NCI-H1417 (cell line): ENCODE measurements around the gene S100A9.
"Not testable (repeated sequence)": the region's sequence is repeated elsewhere in the genome, so short reads cannot be mapped to it uniquely, and the experiment has no call there.

Experiments used
- DNase-seq, 3 experiments: peaks; one replicate each; lab custom pipeline; 2025; lab: John Stamatoyannopoulos, UW

The S100A9 gene

GRCh38 chr1:153345187-153346076 lies 12.2 kb upstream of the S100A9 start:
- peak; percentile 60 to 90 (median 77) for DNase-seq

GRCh38 chr1:153346077-153346723 lies 11.5 kb upstream of the S100A9 start:
- DNase-seq: peak in 1 of 3 experiments; percentile 100

DNA sequence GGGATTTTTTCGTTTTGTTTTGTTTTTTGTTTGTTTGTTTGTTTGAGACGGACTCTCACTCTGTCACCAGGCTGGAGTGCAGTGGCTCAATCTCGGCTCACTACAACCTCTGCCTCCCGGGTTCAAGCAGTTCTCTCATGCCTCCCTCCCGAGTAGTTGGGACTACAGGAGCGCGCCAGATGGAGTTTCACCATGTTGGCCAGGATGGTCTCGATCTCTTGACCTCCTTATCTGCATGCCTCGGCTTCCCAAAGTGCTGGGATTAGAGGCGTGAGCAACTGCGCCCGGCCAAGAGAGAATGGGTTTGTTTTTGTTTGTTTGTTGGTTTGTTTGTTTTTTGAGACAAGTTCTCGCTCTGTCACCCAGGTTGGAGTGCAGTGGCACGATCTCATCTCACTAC lies 10.6 kb upstream of the S100A9 start:
- not testable (repeated sequence) for DNase-seq

DNA sequence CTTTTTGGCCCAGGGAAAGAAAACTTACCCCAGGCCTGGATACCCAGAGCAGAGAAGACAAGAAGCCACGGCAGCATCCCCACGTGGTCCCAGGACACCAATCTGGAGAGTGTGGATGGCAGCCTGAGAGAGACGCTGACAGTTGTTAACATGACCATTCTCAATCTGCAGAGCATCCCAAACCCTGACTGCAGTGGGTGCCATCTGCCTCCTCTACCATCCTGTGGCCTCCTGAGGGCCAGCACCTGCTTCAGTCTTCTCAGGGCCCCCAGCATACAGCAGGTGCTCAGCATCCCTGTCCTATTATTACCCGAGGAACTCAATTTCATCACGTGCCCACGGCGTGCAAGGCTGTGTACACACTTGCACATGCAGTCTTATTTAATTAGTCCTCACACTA lies 9.8 kb upstream of the S100A9 start:
- peak in 1 of 3 experiments; percentile 49 for DNase-seq

DNA sequence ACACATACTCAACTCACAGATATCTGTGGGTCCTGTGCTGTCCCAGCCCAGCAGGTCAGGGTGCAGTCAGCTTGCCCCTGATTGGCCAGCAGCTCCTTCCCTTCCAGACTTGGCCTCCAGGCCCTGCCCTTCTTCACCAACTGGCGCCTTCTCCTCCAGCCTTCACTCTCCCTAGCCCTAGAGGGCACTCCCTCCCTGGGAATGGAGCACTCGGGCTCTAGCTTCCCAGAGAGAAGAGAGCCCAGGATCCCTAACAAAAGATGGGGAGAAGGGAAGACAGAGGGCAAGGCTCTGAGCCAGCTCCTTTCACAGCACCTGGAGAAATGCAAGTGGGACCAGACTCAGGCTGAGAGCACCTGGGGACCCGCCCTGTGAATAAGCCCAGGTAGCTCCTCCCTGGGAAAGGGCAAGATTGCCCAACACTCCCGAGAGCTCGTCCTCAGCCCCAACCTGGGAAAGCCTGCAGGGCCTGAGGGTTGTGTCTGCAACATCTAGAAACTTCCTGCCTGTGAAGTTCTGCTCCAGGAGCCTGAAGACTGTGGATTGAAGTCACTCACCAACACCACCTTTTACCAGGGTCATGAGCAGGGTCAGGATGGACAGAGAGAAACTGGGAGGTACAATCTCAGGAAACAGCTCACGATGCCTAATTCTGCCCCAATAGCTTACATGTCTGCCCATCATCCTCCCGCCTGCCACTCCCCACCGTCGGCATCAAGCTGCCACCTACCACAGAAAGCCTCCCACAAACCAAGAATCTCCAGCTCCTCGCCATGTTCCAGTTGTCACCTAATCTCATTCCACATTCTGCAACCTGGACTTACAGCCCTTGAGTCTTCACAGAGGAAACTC lies 8.9 kb upstream of the S100A9 start, which contains the start of gene PGLYRP4:
Gene PGLYRP4 (minus strand): TSS at position 331 of the 852 bp plus-strand sequence. CDS start 909 bp downstream, outside the sequence.
- DNase-seq: no peak

GRCh38 chr1:153349363-153350320 lies 8.0 kb upstream of the S100A9 start:
- no peak for DNase-seq

DNA sequence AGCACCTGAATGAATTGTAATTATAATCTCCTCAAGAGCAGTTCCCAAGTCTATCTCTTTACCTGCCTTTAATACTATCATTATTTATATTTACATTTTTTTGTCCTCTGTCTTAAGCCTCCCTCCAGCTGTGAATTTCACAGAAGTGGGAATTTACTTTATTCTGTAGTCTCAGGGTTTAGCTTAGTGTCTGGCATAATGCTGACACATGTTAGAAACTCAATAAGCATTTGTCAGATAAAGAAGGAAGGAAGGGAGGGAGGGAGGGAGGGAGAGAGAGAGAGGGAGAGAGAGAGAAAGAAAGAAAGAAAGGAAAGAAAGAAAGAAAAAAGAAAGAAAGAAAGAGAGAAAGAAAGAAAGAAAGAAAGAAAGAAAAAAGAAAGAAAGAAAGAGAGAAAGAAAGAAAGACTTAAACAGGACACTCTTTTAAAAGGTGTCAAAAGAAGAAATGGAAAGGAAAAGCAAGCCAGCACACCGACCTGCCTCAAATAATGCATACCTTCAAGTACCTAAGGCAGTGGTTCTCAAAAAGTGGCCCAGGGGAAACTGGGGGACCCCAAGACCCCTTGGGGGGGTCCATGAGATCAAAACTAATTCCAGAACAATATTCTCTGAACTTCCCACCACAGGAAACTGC lies 7.2 kb upstream of the S100A9 start:
- no peak for DNase-seq

DNA sequence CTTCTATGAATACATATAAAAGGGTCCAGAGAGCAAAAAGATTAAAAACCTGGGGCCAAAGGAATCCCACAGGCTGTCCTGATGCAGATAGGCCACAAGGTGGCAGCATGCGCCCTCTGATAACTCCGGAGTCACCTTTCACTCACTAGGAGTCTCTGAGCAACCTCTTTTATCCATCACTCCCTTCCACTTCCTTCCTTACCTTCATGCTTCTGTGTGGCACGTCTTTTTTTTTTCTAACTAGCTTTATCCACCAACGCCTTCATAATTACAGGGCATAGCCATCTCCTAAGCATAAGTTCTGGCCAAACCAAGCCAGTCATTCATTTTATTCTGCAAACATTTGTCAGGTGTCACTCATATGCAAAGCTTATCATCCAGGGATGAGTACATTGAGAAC lies 5.1 kb upstream of the S100A9 start:
- peak; percentile 68 to 89 (median 88) for DNase-seq

DNA sequence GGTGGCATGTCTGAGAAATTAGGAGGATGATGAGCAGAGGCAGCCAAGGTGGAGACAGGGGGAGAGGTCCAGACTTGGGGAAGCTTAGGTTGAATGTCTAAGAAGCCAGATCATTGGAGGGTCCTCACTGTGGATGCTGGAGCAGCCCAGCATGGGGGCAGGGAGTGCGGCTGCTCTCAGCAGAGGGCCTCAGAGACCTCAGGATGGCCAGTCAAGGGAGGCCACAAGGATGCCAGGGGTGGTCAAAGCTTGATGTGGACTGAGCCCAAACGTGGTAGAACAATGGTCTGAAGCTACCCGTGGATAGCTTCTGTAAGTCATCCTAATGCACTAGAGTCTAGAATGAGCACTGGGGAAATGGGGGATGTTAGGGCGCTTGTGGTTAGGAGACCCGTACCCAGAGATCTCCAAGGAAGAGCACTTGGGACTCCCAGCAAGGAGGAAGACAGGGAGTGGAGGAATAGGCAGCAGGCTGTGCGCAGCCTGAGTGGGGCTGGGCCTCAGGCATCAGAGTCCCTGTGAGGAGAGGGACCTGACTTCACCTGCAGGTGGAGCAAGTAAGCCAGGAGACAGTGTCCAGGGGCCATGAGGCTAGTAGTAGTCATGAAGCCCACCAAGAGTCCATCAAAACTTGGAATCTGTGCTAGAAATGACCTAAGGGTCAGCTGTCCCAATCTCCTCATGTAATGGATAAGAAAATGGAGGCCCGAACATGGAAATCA lies 4.3 kb upstream of the S100A9 start:
- peak in 2 of 3 experiments; percentile 60 to 69 for DNase-seq

- DNase-seq: no peak
These were observed 3.0 kb upstream of the S100A9 start for GRCh38 chr1:153354515-153355193.

DNA sequence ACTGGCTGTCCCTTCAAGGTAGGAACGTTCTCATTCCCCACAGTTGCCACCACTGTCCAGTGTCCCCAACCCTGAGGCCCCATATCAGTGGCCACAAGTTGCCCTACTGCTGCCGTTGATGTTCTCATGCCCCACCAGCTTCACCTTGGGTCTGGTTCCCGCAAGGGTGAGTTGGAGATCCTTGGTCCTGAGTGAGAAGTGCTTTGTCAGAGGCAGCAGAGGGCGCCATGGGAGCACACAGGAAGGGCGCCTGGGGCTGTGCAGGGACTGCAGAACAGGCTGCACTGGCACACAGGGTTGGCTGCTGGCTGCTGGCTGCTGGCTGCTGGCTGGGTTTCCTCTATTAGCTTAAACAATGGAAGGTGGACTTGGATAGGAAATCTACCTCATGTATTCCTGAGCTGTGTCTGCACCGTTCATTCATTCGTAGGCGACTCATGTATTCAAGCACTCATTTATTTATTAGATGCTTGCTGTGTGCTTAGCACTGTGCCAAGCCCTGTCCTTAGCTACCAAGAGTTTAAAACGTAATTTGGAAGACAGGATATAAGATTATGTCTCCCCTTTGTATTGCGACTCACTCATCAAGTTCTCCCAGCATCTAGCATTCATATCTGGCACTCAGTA lies 2.1 kb upstream of the S100A9 start:
- DNase-seq: peak; percentile 43 to 81 (median 66)

DNA sequence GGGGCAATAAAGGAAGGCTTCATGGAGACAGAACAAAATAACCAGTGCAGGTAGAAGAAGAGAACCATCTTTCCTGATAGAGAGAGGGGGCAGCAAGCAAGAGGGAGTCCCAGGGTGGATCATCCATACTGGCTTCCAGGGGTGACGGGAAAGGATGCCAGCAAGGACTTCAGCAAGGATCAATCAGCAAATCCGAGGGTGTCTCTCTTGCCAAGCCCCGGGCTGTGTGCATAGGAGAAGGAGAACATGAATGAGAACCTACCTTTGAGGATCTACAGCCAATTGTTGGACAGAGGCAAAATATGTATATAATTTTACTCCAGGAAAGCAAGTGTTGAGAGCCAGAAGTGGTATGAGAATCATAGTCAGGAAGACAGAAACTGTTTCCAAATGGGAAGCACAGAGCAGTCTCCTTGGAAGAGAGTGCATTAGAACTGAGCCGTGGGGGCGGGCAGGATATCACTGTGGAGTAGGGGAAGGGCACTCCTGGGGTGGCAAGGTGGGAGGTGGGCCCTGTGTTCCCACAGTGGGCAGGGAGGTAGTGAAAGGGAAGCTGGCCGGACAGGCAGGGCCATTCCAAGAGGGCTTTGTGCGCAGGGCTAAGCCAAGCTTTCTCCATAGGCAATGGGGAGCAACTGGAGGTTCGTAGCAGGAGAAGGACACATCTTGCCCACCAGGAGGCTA lies 1.1 kb upstream of the S100A9 start:
- no peak for DNase-seq

GRCh38 chr1:153357076-153357852 lies 390 bp upstream of the S100A9 start:
- peak in 1 of 3 experiments; percentile 9 for DNase-seq

- no peak for DNase-seq
These were observed 979 bp downstream of the S100A9 start for GRCh38 chr1:153358691-153358975.

DNA sequence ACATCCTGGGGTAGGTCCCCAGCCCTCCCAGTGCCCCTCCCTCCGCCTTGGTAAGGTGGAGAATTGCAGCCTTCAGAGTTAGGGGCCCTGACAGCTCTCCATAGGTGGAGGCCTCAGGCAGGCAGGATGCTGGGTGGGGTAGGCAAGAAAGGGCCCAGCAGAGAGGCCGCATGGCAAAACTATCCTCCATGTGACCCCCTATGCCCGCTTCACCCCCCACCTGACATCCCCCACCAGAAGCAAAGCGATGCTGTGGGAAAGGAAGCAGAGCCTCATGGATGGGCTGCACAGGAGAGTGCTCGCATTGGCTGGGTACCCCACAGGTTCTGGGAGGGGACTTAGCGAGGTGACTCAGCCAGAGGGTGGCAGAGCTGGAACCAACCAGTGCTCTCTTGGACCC lies 1.6 kb downstream of the S100A9 start:
- no peak for DNase-seq

DNA sequence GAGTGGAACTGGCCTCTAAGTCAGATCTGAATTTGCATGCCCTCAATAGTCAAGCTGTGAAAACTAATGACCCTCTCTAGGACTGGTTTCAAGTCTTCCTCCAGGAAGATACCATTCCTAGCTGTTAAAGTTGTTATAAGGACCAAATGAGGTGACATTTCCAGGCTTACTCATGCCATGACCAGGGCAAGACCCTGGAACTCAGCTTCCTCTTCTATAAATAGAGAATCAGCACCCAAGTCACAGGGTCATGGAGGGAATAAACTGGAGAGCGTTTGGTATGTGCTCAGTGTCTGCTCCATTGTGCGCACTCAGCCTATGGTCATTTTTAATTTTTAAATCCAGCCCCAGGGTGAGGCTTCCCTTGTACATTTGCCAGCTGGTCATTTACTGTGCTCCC lies 2.5 kb downstream of the S100A9 start:
- DNase-seq: no peak
